GM18498 (cell line): ENCODE data around the gene CASK.
A peak's percentile ranks its signal among the peaks of the same experiment; 100 is the strongest.

ENCODE experiments used
- ATAC-seq: cut with Tn5 transposase; IDR thresholded peaks from one replicate; pipeline ENCODE4 v1.9.1; 2021; ENCODE audit warnings: mild to moderate bottlenecking, moderate library complexity; ENCODE audit not compliant: unreplicated experiment

Gene CASK, protein sequence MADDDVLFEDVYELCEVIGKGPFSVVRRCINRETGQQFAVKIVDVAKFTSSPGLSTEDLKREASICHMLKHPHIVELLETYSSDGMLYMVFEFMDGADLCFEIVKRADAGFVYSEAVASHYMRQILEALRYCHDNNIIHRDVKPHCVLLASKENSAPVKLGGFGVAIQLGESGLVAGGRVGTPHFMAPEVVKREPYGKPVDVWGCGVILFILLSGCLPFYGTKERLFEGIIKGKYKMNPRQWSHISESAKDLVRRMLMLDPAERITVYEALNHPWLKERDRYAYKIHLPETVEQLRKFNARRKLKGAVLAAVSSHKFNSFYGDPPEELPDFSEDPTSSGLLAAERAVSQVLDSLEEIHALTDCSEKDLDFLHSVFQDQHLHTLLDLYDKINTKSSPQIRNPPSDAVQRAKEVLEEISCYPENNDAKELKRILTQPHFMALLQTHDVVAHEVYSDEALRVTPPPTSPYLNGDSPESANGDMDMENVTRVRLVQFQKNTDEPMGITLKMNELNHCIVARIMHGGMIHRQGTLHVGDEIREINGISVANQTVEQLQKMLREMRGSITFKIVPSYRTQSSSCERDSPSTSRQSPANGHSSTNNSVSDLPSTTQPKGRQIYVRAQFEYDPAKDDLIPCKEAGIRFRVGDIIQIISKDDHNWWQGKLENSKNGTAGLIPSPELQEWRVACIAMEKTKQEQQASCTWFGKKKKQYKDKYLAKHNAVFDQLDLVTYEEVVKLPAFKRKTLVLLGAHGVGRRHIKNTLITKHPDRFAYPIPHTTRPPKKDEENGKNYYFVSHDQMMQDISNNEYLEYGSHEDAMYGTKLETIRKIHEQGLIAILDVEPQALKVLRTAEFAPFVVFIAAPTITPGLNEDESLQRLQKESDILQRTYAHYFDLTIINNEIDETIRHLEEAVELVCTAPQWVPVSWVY

GRCh38 chrX:41923211-41923977, at the start of gene CASK:
CASK (minus strand) TSS chrX:41923554; CDS start chrX:41922988, 566 bp downstream.
- ATAC-seq = peak; percentile 91

GRCh38 chrX:41971346-41971745, 48.0 kb upstream of the CASK start:
- no peak for ATAC-seq

DNA sequence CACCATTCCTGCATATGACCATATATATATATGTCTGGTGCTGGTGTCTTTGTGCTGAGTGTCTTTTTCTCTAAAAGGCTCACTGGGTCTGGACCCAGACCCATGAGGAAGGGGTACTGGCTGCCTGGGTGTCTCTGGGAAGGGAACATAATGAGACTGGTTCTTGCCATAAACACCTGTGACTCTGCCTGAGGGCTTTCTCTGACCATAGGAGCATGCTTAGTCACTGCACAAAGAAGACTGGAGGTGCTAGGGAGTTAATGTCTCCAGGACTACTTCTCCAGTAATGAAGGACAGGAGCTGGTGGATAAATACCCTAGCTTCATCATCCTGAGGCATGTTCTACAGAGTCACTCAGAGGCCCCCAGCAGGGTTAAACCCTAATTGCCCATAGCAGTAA, 47.1 kb upstream of the CASK start:
- ATAC-seq = no peak

DNA sequence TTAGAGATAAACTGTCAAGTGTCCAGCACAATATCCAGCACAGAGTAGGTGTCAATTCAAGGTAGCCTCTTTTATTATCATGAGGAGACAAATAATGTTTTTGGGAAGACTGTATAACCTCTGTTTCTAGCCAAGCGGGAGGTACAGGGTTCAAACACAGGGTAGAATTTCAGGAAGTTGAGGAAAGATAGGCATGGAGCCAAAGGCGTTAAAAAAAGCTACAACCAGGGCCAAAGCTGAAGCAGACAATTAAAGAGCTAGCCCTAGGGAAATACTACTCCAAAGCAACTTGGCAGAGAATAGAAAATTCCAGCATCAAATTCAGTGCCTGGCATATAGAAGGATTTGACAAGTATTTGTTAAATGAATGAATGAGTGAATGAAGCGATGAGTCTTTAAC, 40.0 kb upstream of the CASK start:
- ATAC-seq = no peak

DNA sequence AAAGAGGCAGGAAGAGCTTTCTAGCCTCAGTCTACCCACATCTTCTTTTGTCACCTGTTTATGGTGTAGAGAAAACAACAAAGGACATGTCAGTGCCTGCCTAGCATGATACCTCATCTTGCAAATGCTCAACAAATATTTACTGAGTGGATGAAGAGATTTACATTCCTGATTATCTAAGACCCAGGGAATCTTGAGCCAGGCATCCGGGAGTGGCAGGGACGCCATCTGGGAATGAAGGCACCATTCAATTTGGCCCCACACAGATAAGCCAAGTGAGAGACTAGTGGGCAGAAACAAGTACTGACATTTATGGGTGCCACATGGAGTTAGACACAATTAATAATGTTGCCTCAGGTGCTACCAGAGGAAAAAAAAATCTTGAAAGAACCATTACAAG, 36.8 kb upstream of the CASK start:
- ATAC-seq = no peak

- no peak for ATAC-seq
These were observed 35.5 kb upstream of the CASK start for GRCh38 chrX:41958861-41959260.

- ATAC-seq = no peak
These were observed 32.7 kb upstream of the CASK start for GRCh38 chrX:41956027-41956426.

DNA sequence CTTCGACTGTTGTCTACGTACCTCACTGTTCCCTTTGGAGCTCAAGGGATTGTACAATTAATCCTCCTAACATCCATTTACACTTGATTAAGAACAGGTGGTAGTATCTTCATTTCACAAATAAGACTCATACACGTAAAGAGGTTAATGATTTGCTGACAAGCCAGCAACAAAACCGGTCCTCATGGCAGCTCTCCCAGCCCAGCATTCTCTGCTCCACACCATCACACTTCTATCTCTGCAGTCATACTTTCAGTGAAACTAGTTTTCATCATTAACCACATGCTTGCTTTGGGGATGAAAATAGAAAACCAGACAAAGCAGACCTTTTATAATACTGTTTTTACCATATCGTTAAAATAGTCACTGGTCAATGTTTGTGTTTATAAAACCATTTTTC, 28.7 kb upstream of the CASK start:
- ATAC-seq = peak; percentile 56

- no peak for ATAC-seq
These were observed 23.7 kb upstream of the CASK start for GRCh38 chrX:41946989-41947612.

GRCh38 chrX:41946235-41946634, 22.9 kb upstream of the CASK start:
- ATAC-seq = no peak

DNA sequence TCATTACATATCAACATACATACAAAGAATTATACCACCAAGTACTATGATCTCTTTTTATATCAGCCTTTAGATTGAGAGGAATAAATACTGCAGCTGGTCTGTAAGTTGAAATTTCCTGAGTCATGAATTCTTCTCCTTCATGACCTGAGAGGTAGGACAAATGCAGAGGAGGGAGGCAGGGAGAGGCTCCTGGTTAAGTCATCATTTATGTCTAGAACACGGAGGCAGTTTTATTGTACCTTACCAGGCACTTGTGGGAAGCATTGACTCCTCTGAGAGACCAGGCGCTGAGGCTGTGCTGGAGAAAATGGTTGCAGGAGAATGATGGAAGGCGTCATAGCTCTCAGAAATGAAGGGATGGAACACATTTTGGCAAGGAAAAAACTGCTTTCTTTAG, 12.5 kb upstream of the CASK start:
- ATAC-seq = no peak

GRCh38 chrX:41933546-41933945, 10.2 kb upstream of the CASK start:
- ATAC-seq = no peak

GRCh38 chrX:41932885-41933284, 9.5 kb upstream of the CASK start:
- no peak for ATAC-seq

GRCh38 chrX:41931591-41931990, 8.2 kb upstream of the CASK start:
- no peak for ATAC-seq

- ATAC-seq = no peak
These were observed 777 bp upstream of the CASK start for GRCh38 chrX:41923978-41924683.

DNA sequence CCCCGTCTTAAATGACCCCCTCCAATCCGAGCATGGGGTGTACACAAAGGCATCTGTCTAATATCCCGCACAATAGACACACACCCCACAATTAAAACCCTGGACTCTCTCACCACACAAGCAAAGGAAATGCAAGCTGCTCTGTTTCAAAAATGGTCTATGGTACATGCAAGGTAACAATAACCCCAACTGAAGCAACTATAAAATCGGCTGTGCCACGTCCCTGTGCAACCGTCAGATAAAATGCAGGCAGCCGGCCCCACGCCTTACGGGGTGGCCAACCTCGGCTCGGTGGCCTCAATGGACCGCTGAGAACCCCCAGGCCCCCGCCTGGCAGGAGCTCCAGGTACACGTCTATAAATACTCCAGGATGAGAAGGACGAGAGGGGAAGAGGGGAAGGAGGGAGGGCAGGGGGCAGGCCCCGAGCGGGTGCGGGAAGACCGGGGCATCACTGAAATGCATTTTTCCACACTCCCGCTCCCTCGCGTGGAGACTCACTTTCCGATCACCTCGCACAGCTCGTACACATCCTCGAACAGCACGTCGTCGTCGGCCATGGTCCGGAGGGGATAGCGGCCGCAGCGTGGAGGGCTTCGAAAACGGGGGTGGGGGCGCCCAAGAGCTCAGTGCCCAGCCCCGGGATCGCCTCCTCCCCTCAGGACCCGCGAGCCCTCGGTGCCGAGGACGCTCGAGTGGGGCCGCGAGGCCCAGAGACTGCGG, 763 bp downstream of the CASK start:
- ATAC-seq = peak; percentile 29

GRCh38 chrX:41921492-41922430, 1.6 kb downstream of the CASK start:
- ATAC-seq = no peak

DNA sequence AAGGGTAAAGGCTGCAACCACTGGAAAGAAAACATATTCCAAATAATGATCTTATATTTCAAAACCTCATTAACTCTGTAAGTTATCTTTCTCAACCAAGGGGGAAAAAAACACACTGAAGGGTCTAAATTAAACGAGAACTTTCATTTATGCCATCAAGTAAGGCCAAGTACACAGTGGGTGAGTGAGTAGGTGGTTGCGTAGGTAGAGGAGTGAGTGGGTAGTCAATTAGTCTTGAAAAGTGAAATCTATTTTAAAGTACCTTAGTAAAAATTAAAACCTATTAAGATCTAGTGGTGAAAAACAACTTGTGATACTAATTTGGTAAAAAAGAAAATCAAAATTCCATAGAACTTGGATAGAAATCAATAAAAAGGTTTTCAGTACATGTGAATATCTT, 3.5 kb downstream of the CASK start:
- ATAC-seq = no peak
